Motor neuron (in vitro differentiated cells): ENCODE data around the gene MAFF. TPM values are rescaled to one million over a fixed set of nuclear protein-coding genes. Genes with fewer than 3 reads are reported as not detected.

Source experiments
- ATAC-seq, 8 experiments: fragments of 200-7000 bp; cut with Tn5 transposase; replicated peaks in 6 of 8; 2 replicates each; pipeline ENCODE4 v1.8.0; 2021; ENCODE audit warnings: mild to moderate bottlenecking in 8 of 8, moderate library complexity in 8 of 8
- H3K27ac ChIP-seq, 2 donors: fragments of 250-450 bp; sonication (Bioruptor Pico); 2 replicates each; pipeline ENCODE4 v1.9.0; 2021; ENCODE audit warnings: antibody characterized with exemption in 2 of 2, mild to moderate bottlenecking in 2 of 2, moderate library complexity in 1 of 2
- H3K4me1 ChIP-seq, 2 donors: fragments of 250-450 bp; sonication (Bioruptor Pico); replicated peaks in 1 of 2; 2 replicates each; pipeline ENCODE4 v1.6.1; 2021; ENCODE audit warnings: antibody characterized with exemption in 2 of 2, mild to moderate bottlenecking in 2 of 2, moderate library complexity in 1 of 2
- H3K4me3 ChIP-seq, 5 donors: fragments of 250-450 bp; sonication (Bioruptor Pico); 2 replicates each; pipeline ENCODE4 v1.9.0; 2021; ENCODE audit warnings: antibody characterized with exemption in 5 of 5, mild to moderate bottlenecking in 5 of 5, moderate library complexity in 4 of 5
- whole genome bisulfite sequencing, 10 experiments: fragments of 450-650 bp; shearing (Covaris generic); methylation state at CpG; one replicate each; pipeline ENCODE4 v1.0.0; 2022; 5-methylcytosine and 5-hydroxymethylcytosine counted together
- in situ Hi-C, 9 experiments: fragments of 400-800 bp; cut with MboI; loops; one replicate each; pipeline ENCODE4 v1.15.0; 2021; ENCODE audit warnings: low sequenced_read_pairs in 9 of 9, low pct_unique_long_range_greater_than_20kb in 2 of 9; ENCODE audit not compliant: unreplicated experiment in 9 of 9
- total RNA-seq, 8 experiments: library from RNA; unstranded; fragments of 300-600 nt; gene quantifications; 2 replicates each; pipeline versions ENCODE4 v1.2.3 to v1.2.4, GENCODE V29; 2022

The MAFF gene
- total RNA-seq, 8 experiments from 2014 or later: 5.0 to 14.5 (median 5.9) TPM

GRCh38 chr22:38199826-38200559 lies 1.8 kb upstream of the MAFF start:
- in situ Hi-C loops: no loop called here
- WGBS, 10 experiments: 51 to 100% (median 100%) methylated on average over 1 to 6 of the region's 10 CpGs; no CpG with 5 or more reads in 2 of the 10 experiments
- ATAC-seq: no peak
- H3K4me3 ChIP-seq: no peak overlapping the region
- H3K4me1 ChIP-seq: peaks cover 2 to 14% of the 10 kb centered on the region in 2 donors
- no peak overlapping the region for H3K27ac ChIP-seq

- 6 to 60% (median 8%) methylated on average over 1 to 4 of the region's 8 CpGs; no CpG with 5 or more reads in 7 of the 10 experiments for WGBS, 10 experiments
- ATAC-seq: peak in 1 of 8 experiments; percentile 8
- peak overlapping the region; percentile 24 to 58 (median 57) for H3K4me3 ChIP-seq
- in situ Hi-C loops: no loop called here
- H3K27ac ChIP-seq: peak overlapping the region; percentile 11 to 42
- peaks cover 2 to 14% of the 10 kb centered on the region in 2 donors for H3K4me1 ChIP-seq
Measured at GRCh38 chr22:38201371-38201710, 453 bp upstream of the MAFF start.

- WGBS, 10 experiments: 0 to 2% (median 2%) methylated on average over 2 to 12 of the region's 74 CpGs; no CpG with 5 or more reads in 7 of the 10 experiments
- ATAC-seq: peak; percentile 23 to 64 (median 54)
- H3K4me3 ChIP-seq: peak overlapping the region; percentile 52 to 58 (median 57)
- in situ Hi-C loops: no loop called here
- peaks cover 2 to 10% of the 10 kb centered on the region in 2 donors for H3K4me1 ChIP-seq
- H3K27ac ChIP-seq: peak overlapping the region; percentile 59 to 76
Measured at GRCh38 chr22:38202437-38203089, 769 bp downstream of the MAFF start.

- 0 to 43% (median 18%) methylated on average over 1 to 7 of the region's 19 CpGs; no CpG with 5 or more reads in 6 of the 10 experiments for WGBS, 10 experiments
- H3K27ac ChIP-seq: no peak overlapping the region
Measured at GRCh38 chr22:38203090-38203810, 1.5 kb downstream of the MAFF start.

DNA sequence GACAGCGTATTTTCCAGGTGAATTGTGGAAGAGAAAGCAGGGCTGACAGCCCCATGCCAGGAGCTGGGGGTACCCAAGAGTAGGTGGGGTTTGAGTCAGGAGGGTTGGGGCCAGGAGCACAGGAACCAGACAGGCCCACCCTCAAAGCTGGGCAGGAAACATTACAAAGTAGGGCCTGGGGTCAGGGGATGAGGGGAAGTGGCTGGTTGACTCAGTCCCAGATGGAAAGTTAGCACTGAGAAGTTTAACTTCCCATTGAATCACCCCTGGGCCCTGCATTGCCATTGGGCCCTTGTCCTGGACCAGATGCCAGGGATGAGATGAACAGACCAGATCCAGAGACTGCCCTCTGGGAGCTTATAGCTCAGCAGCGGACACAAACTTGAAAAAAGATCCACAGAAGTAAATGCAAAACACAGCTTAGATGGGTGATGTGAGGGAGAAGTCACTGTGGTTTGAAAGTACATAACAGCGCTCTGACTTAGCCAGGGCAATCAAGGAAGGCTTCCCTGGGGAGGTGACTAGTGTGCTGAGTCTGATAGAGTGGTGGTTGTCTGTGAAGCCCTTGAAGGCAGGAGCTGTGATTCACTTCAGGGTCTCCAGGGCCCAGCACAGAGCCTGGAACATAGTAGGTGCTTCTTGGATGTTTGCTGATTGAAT lies 2.2 kb downstream of the MAFF start:
- Histone ChIP-seq H3K27ac (no peak overlapping the region), H3K4me3 (peak overlapping the region in 3 of 5 donors; percentile 52 to 58 (median 58)), H3K4me1 (peaks cover 2 to 10% of the 10 kb centered on the region in 2 donors)
- no peak for ATAC-seq
- in situ Hi-C loops: no loop called here
- 100% methylated on average over 1 of the region's 3 CpGs; no CpG with 5 or more reads in 9 of the 10 experiments for WGBS, 10 experiments

More at GRCh38 chr22:38203090-38203810, 1.5 kb downstream of the MAFF start:
- H3K4me3 ChIP-seq: peak overlapping the region; percentile 52 to 58 (median 57)
- in situ Hi-C loops: no loop called here
- peak in 5 of 8 experiments; percentile 1 to 7 (median 2) for ATAC-seq
- H3K4me1 ChIP-seq: peaks cover 2 to 10% of the 10 kb centered on the region in 2 donors

- in situ Hi-C loops: no loop called here
- no peak overlapping the region for H3K4me3 ChIP-seq
- peaks cover 2 to 10% of the 10 kb centered on the region in 2 donors for H3K4me1 ChIP-seq
- WGBS, 10 experiments: 27 to 100% (median 85%) methylated on average over 1 to 6 of the region's 7 CpGs; no CpG with 5 or more reads in 2 of the 10 experiments
- no peak for ATAC-seq
- H3K27ac ChIP-seq: no peak overlapping the region
Measured at GRCh38 chr22:38204784-38205183, 3.0 kb downstream of the MAFF start.

DNA sequence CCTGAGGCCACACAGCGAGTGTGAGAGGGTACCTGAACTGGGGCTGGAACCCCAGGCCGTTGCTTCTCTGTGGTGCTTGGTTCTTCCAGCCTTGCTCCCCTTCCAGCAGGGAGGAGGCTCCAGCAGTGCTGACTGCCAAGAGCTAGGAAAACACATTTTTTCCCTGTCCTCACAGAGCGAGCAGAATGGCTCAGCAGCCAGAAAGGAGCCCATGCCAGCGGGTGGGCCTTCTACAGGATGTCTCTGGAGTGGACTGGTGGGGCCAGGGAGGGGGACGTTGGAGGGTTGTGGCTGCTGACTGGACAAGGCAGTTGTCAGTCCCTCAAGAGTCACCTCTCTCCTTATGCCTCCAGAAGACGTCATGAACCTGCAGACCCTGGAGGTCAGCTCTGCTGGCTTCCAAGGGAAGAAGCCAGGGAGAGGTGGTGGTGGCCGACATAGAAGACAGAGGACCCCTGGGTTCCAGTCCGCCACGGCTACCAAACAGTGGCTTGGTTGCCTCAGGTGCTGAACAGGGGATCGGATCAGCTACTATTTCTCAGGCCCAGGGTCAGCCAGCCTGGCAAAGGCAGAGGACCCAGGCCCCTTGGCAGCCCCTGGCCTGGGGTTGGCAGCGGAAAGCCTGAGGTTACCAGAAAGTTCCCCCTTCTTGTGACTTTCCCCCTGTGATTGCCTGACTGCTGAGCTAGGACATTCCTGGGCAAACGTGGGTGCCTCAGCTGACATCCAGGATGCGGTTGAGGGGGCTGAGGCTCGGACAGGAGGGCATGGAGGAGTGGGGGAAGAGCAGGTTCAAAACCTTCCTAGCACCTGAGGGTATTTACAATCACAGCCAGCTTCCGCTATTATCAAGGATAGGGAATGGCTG lies 3.7 kb downstream of the MAFF start:
- no peak overlapping the region for H3K4me3 ChIP-seq
- no peak overlapping the region for H3K27ac ChIP-seq
- peak in 3 of 8 experiments; percentile 0 for ATAC-seq
- H3K4me1 ChIP-seq: peaks cover 2 to 10% of the 10 kb centered on the region in 2 donors
- 20 to 100% (median 83%) methylated on average over 1 to 5 of the region's 15 CpGs; no CpG with 5 or more reads in 3 of the 10 experiments for WGBS, 10 experiments
- in situ Hi-C loops: no loop called here

GRCh38 chr22:38207898-38208432 lies 6.2 kb downstream of the MAFF start:
- Histone ChIP-seq H3K4me3 (no peak overlapping the region), H3K27ac (no peak overlapping the region), H3K4me1 (peaks cover 2 to 5% of the 10 kb centered on the region in 2 donors)
- WGBS, 10 experiments: 54 to 100% (median 86%) methylated on average over 1 to 4 of the region's 7 CpGs; no CpG with 5 or more reads in 4 of the 10 experiments
- no peak for ATAC-seq
- in situ Hi-C loops: no loop called here

DNA sequence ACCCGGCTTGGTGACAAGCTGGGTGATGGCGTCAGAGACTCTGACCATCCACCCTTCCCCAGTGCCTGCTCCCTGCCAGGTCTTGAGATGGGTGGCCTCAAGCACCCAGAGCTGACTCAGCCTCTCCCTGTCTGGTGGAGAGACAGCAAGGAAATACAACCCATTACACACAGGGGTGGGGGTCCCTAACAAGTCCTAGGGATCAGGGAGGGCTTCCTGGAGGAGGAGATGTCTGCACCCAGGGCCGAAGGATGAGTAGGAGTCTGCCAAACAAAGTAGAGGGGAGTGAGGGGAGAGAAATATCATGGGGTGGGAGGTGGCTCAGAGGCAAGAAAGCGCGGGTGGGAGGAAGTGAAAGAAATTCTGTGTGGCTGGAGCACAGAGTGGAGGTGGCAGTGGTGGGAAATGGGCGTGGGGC lies 6.8 kb downstream of the MAFF start:
- WGBS, 10 experiments: 86 to 100% (median 100%) methylated on average over 1 to 2 of the region's 6 CpGs; no CpG with 5 or more reads in 7 of the 10 experiments
- Histone ChIP-seq H3K4me3 (no peak overlapping the region), H3K4me1 (peaks cover 2 to 3% of the 10 kb centered on the region in 2 donors), H3K27ac (no peak overlapping the region)
- ATAC-seq: no peak
- in situ Hi-C loops: no loop called here

- Histone ChIP-seq H3K27ac (no peak overlapping the region), H3K4me3 (no peak overlapping the region), H3K4me1 (peaks cover 5 to 17% of the 10 kb centered on the region in 2 donors)
- no peak for ATAC-seq
- in situ Hi-C loops: no loop called here
- 93 to 100% (median 96%) methylated on average over 1 to 6 of the region's 7 CpGs; no CpG with 5 or more reads in 3 of the 10 experiments for WGBS, 10 experiments
Measured at GRCh38 chr22:38211556-38211955, 9.8 kb downstream of the MAFF start.

- Histone ChIP-seq H3K4me1 (peaks cover 5 to 17% of the 10 kb centered on the region in 2 donors), H3K27ac (no peak overlapping the region), H3K4me3 (no peak overlapping the region)
- no peak for ATAC-seq
- in situ Hi-C loops: no loop called here
- 0 to 100% (median 60%) methylated on average over 1 to 2 of the region's 2 CpGs; no CpG with 5 or more reads in 1 of the 10 experiments for WGBS, 10 experiments
Measured at GRCh38 chr22:38212442-38212841, 10.6 kb downstream of the MAFF start.
